Body of pancreas (tissue), 4 donors: ENCODE data around the gene CEP95.
"Not testable (repeated sequence)": the region's sequence is repeated elsewhere in the genome, so short reads cannot be mapped to it uniquely, and the experiment has no call there.

Experiments used
- CTCF ChIP-seq, 7 experiments: fragments of 450-650 bp in 4 of 7; fragments of 200-600 bp in 3 of 7; sonication (generic) in 3 of 7; IDR thresholded peaks; one replicate each; pipeline ENCODE4 v1.5.1; 2016 to 2019; ENCODE audit warnings: antibody characterized with exemption in 7 of 7
- POLR2A ChIP-seq, 3 donors: fragments of 450-650 bp; IDR thresholded peaks; one replicate each; pipeline ENCODE4 v1.6.1; 2016; ENCODE audit warnings: antibody characterized with exemption in 3 of 3, mild to moderate bottlenecking in 2 of 3

GRCh38 chr17:64577025-64577424 lies 70.2 kb downstream of the CEP95 start:
- not testable (repeated sequence) for TF ChIP-seq POLR2A, CTCF (IDR thresholded peaks at IDR 0.05)
